ENCODE data around the gene PLIN3. TPM values are rescaled to one million over a fixed set of nuclear protein-coding genes. Genes with fewer than 3 reads are reported as not detected.
A peak's percentile ranks its signal among the peaks of the same experiment; 100 is the strongest.
"Not testable (repeated sequence)": the region's sequence is repeated elsewhere in the genome, so short reads cannot be mapped to it uniquely, and the experiment has no call there.

The PLIN3 gene
- total RNA-seq, 2 experiments from 2014 or later, result 36.6 to 37.7 TPM

DNA sequence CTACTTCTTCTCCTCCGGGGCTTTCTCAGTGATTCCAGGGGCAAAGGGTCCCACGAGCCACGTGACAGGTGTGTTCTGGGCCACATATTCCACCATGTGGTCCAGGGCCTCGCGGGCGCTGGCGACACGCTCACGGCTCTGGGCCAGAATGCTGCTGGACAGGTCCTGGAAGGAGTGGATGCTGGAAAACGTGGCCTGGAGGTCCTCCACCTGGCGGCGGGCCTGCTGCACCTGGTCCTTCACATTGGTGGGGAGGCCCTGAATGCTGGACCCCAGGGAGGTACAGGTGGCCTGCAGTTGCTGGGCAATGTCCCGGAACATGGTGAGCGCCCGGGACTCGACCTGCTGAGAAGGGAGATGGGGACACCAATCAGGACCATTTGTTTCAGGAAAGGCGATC lies 28.3 kb downstream of the PLIN3 start:
- intact Hi-C loops (cut with micrococcal nuclease), result no loop called here
- ChIA-PET CTCF (interaction anchor here (1.0 to 2.8 kb wide), 2 partner anchors 9 to 30 kb away, joined by 3 to 17 read pairs; no protein-coding TSS in a partner anchor), POLR2A (no interaction called here)
- H3K36me3 Mint-ChIP-seq, result peaks cover 25% of the 10 kb centered on the region
- H3K4me3 Mint-ChIP-seq, result no peak overlapping the region
- H3K27ac Mint-ChIP-seq, result no peak overlapping the region
- H3K4me1 Mint-ChIP-seq (ENCODE audit: low read depth), result peaks cover 23% of the 10 kb centered on the region
- H3K27me3 Mint-ChIP-seq, result no peaks in the 10 kb centered on the region
- DNase-seq, result no peak
- no peaks in the 10 kb centered on the region for H3K9me3 Mint-ChIP-seq

DNA sequence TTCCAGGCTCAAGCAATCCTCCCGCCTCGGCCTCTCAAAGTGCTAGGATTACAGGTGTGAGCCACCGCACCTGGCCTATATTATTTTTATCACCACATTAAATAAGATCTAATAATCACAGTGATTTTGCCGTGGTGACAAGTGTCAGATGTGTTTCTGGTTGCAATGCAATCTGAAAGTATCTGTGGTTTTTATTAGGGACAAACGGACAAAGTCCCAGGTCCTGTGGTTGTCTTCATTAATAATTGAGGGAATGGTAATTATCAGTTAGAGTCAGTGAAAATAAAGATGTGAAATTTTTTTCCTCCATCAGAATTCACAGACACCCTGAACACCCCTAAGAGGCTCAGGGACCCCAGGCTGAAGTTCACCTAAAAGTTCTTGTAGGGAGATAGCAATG lies 34.7 kb downstream of the PLIN3 start:
- ChIA-PET CTCF (interaction anchor here (0.7 kb wide), 1 partner anchor 34 kb away, joined by 4 read pairs; no protein-coding TSS in a partner anchor), POLR2A (no interaction called here)
- Mint-ChIP-seq H3K27ac (no peak overlapping the region), H3K9me3 (no peaks in the 10 kb centered on the region), H3K27me3 (no peaks in the 10 kb centered on the region), H3K4me1 (ENCODE audit: low read depth) (peaks cover 22% of the 10 kb centered on the region), H3K36me3 (peaks cover 14% of the 10 kb centered on the region), H3K4me3 (peak overlapping the region; percentile 23)
- DNase-seq, result no peak
- intact Hi-C loops (cut with micrococcal nuclease), result no loop called here

DNA sequence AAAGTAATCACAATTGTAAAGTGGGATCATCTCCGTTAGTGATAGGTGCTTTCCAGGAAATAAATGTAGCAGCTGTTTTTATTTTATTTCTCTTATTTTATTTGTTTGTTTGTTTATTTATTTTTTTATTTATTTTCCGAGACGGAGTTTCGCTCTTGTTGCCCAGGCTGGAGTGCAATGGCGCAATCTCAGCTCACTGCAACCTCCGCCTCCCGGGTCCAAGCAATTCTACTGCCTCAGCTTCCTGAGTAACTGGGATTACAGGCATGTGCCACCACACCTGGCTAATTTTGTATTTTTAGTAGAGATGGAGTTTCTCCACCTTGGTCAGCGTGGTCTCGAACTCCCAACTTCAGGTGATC lies 35.5 kb downstream of the PLIN3 start:
- Mint-ChIP-seq H3K36me3 (peaks cover 12% of the 10 kb centered on the region), H3K27ac (peak overlapping the region; percentile 90), H3K4me1 (ENCODE audit: low read depth) (peaks cover 19% of the 10 kb centered on the region), H3K4me3 (peak overlapping the region; percentile 88)
- H3K27me3 Mint-ChIP-seq; DNase-seq; intact Hi-C loops (cut with micrococcal nuclease); CTCF ChIA-PET; H3K9me3 Mint-ChIP-seq: not testable (repeated sequence)
- POLR2A ChIA-PET, result interaction anchor here (0.6 kb wide), 1 partner anchor 1284 kb away, joined by 3 read pairs; no protein-coding TSS in a partner anchor

DNA sequence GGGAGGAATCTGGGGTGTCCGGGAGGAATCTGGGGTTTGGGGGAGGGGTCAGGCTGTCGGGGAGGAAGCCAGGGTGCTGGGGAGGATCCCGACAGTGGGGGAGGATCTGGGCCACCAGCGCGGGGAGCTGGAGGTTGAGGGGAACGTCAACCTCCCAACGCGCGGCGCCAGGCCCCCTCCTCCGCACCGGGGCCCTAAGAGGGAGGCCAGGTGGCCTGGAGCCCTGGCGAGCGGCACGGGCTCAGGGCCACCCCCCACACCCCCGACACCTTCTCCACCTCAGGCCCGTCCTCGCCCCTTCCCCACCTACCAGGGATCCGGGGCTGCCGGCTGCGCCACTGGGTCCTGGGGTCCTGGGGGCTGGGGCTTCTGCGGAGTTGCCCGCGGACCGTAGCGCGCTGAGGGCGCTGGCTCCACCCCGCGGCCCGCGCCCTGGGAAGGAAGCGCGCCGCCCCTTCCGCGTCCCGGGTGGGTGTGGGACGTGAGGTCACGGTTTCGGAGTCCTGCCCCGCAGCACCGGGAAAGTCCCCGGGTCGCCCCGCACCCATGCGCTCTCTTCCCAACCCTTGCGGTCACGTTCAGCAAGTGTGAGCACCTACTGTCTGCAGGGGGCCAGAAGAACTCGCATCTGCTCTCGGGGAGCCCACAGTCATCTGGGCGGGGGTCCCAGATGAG lies 36.0 kb downstream of the PLIN3 start, which contains the start of gene TICAM1:
TICAM1 (minus strand) TSS at position 409 of the 675 bp plus-strand sequence. CDS start 13,335 bp downstream, outside the sequence.
- Mint-ChIP-seq H3K36me3 (peaks cover 14% of the 10 kb centered on the region), H3K27me3 (no peaks in the 10 kb centered on the region), H3K4me1 (ENCODE audit: low read depth) (peaks cover 19% of the 10 kb centered on the region), H3K9me3 (no peaks in the 10 kb centered on the region), H3K4me3 (peak within 1 kb of the TSS; percentile 88), H3K27ac (peak within 1 kb of the TSS; percentile 90)
- intact Hi-C loops (cut with micrococcal nuclease), result no loop called here
- DNase-seq, result peak; percentile 86
- POLR2A ChIA-PET, result interaction anchor here (0.6 to 1.3 kb wide), 3 partner anchors 14 to 1284 kb away, joined by 3 to 6 read pairs (median 3); no protein-coding TSS in a partner anchor
- CTCF ChIA-PET, result interaction anchor here (0.7 to 2.8 kb wide), 7 partner anchors 18 to 200 kb away, joined by 3 to 24 read pairs (median 4); no protein-coding TSS in a partner anchor

DNA sequence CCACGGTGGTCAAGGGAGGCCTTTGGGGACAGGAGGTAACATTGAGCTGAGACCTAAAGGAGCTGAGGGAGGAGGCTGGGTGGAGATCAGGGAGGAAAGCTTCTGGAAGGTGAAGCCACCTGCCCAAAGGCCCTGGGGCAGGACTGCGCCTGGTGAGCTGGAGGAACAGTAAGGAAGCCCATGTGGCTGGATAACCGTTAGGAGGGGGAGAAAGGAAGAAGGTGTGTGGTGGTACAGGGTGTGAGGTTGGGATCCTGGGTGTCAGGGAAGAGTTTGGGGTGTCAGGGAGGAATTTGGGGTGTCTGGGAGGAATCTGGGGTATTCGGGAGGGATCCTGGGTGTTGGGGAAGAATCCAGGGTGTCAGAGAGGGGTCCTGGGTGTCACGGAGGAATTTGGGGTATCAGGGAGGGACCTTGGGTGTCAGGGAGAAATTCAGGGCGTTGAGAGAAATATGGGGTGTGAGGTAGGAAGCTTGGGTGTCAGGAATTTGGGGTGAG lies 36.6 kb downstream of the PLIN3 start:
- Mint-ChIP-seq H3K27me3 (no peaks in the 10 kb centered on the region), H3K36me3 (peaks cover 15% of the 10 kb centered on the region), H3K27ac (peak overlapping the region; percentile 90), H3K4me3 (peak overlapping the region; percentile 88), H3K4me1 (ENCODE audit: low read depth) (peaks cover 19% of the 10 kb centered on the region), H3K9me3 (no peaks in the 10 kb centered on the region)
- intact Hi-C loops (cut with micrococcal nuclease), result no loop called here
- ChIA-PET CTCF (interaction anchor here (0.6 to 2.8 kb wide), 9 partner anchors 9 to 201 kb away, joined by 3 to 24 read pairs (median 3); no protein-coding TSS in a partner anchor), POLR2A (interaction anchor here (0.5 to 1.3 kb wide), 3 partner anchors 14 to 370 kb away, joined by 3 to 6 read pairs (median 5); no protein-coding TSS in a partner anchor)
- DNase-seq, result no peak

DNA sequence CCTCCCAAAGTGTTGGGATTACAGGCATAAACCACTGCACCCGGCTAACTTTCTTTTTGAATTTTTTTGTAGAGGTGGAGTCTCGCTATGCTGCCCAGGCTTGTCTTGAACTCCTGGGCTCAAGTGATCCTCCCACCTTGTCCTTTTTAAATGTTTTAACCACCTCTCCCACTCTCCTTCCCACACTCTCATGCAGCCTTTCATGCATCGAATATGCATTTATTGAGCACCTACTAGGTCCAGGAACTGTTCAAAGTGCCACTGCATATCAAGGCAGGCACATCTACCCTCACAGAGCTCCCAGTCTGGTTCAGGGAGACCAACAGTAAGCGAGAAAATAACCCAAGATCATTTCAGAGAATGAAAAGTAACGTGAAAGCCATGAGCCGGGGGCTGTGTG lies 37.1 kb downstream of the PLIN3 start:
- intact Hi-C loops (cut with micrococcal nuclease), result no loop called here
- Mint-ChIP-seq H3K4me3 (peak overlapping the region; percentile 88), H3K27me3 (no peaks in the 10 kb centered on the region), H3K9me3 (no peaks in the 10 kb centered on the region), H3K36me3 (peaks cover 15% of the 10 kb centered on the region), H3K27ac (peak overlapping the region; percentile 90), H3K4me1 (ENCODE audit: low read depth) (peaks cover 19% of the 10 kb centered on the region)
- DNase-seq, result no peak
- POLR2A ChIA-PET, result interaction anchor here (0.5 to 1.3 kb wide), 2 partner anchors 13 to 370 kb away, joined by 5 to 6 read pairs; no protein-coding TSS in a partner anchor
- CTCF ChIA-PET, result interaction anchor here (0.6 to 2.8 kb wide), 8 partner anchors 9 to 98 kb away, joined by 3 to 24 read pairs (median 4); no protein-coding TSS in a partner anchor

DNA sequence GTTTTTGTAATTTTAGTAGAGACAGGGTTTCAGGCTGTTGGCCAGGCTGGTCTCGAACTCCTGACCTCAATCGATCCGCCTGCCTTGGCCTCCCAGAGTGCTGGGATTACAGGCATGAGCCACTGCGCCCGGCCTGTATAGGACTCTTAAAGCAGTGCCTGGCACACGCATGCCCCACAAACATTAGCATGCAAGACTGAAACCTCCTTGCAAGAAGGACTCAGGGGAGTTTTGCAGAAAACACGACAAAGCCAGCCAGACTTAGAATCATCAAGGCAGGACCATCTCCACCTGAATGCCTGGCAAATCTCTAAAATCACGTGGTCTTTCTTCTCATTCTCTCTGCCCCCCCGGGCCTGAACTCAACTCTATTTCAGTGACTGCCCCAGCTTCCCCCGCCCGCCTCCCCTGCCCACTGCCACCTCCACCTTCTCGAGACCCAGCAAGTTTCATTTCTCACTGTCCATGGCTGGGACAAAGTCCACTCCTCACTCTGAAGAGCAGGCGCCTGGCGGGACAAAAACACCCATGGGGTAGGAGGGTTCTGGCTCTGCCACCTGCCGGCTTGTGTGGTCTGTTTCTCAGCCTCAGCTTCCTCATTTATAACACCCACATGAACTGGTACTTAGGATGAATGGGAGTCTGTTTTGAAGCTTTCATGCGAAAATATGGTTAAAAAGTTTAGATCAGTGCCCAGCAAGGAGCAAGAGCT lies 38.3 kb downstream of the PLIN3 start:
- no peaks in the 10 kb centered on the region for H3K27me3 Mint-ChIP-seq
- POLR2A ChIA-PET, result interaction anchor here (1.7 kb wide), 1 partner anchor 12 kb away, joined by 4 read pairs; no protein-coding TSS in a partner anchor
- H3K36me3 Mint-ChIP-seq, result peaks cover 15% of the 10 kb centered on the region
- no peaks in the 10 kb centered on the region for H3K9me3 Mint-ChIP-seq
- H3K4me3 Mint-ChIP-seq, result peak overlapping the region; percentile 50
- intact Hi-C loops (cut with micrococcal nuclease), result loop anchor here (2.0 kb wide), 1 partner anchor 14 kb away; no protein-coding TSS in a partner anchor
- CTCF ChIA-PET, result interaction anchor here (1.5 to 2.8 kb wide), 2 partner anchors 16 to 20 kb away, joined by 5 to 24 read pairs; no protein-coding TSS in a partner anchor
- peak overlapping the region; percentile 51 for H3K27ac Mint-ChIP-seq
- DNase-seq, result no peak
- peaks cover 19% of the 10 kb centered on the region for H3K4me1 Mint-ChIP-seq (ENCODE audit: low read depth)

DNA sequence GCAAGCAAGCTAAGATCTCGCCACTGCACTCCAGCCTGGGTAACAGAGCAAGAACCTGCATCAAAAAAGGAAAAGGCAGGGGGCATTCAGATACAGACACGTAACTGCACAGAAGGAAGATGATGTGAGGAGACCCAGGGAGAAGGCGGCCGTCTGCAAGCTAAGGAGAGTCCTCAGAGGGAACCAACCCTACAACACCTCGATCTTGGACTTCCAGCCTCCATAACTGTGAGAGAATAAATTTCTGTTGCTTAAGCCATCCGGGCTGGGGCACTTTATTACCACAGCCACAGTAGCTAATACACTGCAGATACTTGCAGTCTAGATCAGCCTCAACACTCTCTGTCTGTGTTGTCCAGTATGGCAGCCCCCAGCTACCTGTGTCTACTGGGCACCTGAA lies 43.9 kb downstream of the PLIN3 start:
- Mint-ChIP-seq H3K9me3 (no peaks in the 10 kb centered on the region), H3K36me3 (peaks cover 7% of the 10 kb centered on the region), H3K27me3 (no peaks in the 10 kb centered on the region), H3K4me1 (ENCODE audit: low read depth) (peaks cover 2% of the 10 kb centered on the region), H3K4me3 (no peak overlapping the region), H3K27ac (no peak overlapping the region)
- DNase-seq, result no peak
- intact Hi-C loops (cut with micrococcal nuclease), result no loop called here
- CTCF ChIA-PET, result interaction anchor here (0.8 to 3.2 kb wide), 4 partner anchors 14 to 91 kb away, joined by 3 to 27 read pairs (median 6); no protein-coding TSS in a partner anchor
- POLR2A ChIA-PET, result no interaction called here

DNA sequence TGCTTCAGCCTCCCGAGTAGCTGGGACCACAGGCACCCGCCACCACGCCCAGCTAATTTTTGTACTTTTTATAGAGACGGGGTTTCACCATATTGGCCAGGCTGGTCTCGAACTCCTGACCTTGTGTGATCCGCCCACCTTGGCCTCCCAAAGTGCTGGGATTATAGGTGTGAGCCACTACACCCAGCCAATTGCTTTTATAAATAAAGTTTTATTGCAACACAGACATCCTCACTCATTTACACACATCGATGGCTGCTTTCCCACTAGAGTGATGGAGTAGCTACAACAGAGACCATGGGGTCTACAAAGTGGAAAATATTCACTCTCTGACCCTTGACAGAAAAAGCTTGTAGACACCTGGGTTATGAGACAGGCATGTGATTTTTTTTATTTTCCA lies 45.1 kb downstream of the PLIN3 start:
- H3K9me3 Mint-ChIP-seq; H3K36me3 Mint-ChIP-seq; intact Hi-C loops (cut with micrococcal nuclease); H3K27me3 Mint-ChIP-seq; DNase-seq; H3K4me3 Mint-ChIP-seq; H3K27ac Mint-ChIP-seq; H3K4me1 Mint-ChIP-seq (ENCODE audit: low read depth); POLR2A ChIA-PET: not testable (repeated sequence)
- CTCF ChIA-PET, result interaction anchor here (2.2 to 3.2 kb wide), 2 partner anchors 12 to 29 kb away, joined by 10 to 27 read pairs; no protein-coding TSS in a partner anchor

DNA sequence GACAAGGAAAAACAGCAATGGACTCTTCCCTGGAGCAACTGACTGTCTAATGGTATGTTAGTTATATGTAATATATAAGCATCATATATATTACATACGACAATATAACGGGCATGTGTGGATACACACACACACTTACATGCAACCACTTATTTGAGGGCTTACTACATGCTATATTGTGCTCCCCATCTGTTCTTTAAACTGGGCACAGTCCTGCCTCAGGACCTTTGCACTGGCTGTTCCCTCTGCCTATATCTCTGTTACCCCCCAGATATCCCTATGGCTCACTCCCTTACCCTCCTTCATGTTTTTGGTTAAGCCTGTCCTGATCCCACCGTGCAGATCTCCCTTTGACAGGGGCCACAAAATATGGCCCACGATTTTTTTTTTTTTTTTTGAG lies 46.2 kb downstream of the PLIN3 start:
- H3K9me3 Mint-ChIP-seq, result no peaks in the 10 kb centered on the region
- no peaks in the 10 kb centered on the region for H3K27me3 Mint-ChIP-seq
- peaks cover 4% of the 10 kb centered on the region for H3K4me1 Mint-ChIP-seq (ENCODE audit: low read depth)
- CTCF ChIA-PET, result interaction anchor here (3.2 kb wide), 1 partner anchor 11 kb away, joined by 27 read pairs; no protein-coding TSS in a partner anchor
- intact Hi-C loops (cut with micrococcal nuclease), result no loop called here
- POLR2A ChIA-PET, result no interaction called here
- DNase-seq, result no peak
- peaks cover 8% of the 10 kb centered on the region for H3K36me3 Mint-ChIP-seq
- H3K27ac Mint-ChIP-seq, result no peak overlapping the region
- no peak overlapping the region for H3K4me3 Mint-ChIP-seq

DNA sequence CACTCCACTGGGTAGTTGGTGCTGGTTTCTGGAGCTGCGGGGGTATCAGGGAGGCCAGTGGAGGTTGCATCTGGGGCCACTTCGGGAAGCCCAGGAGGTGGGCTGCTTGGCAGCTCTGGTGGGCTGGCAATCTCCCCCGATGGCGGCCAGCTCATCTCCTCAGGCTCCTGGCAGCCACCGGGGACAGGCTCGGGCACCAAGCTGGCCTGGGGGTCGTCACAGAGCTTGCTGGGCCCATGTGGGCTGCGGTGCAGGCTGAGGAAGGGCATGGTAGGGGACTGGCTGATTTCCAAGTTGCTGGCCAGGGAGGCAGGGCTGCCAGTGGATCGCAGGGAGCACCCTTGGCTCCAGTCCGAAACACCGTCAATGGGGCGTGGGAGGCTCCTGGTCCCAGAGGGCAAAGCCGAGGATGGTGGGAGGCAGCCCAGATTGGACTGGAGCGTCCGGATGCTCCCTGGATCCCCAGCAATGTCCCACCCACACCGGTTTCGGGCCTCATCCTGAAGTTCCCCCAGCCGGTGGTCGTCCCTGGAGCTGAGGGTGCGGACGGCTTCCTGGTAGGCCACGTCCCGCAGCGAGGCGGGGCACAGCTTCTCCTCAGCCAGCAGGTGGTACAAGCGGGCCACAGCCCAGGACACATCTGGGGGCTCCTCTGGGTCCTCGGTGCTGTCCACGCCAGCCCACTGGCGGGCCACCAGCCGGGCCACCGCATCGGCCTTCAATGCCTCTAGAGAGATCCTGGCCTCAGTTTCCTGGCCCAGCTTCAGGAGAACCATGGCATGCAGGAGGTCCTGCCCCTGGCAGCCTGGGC lies 49.8 kb downstream of the PLIN3 start:
- POLR2A ChIA-PET, result interaction anchor here (0.8 to 1.4 kb wide), 4 partner anchors 8 to 94 kb away, joined by 3 to 6 read pairs (median 4); no protein-coding TSS in a partner anchor
- H3K27ac Mint-ChIP-seq, result no peak overlapping the region
- H3K4me1 Mint-ChIP-seq (ENCODE audit: low read depth), result peaks cover 21% of the 10 kb centered on the region
- H3K27me3 Mint-ChIP-seq, result no peaks in the 10 kb centered on the region
- no peak for DNase-seq
- no peaks in the 10 kb centered on the region for H3K9me3 Mint-ChIP-seq
- H3K4me3 Mint-ChIP-seq, result no peak overlapping the region
- CTCF ChIA-PET, result interaction anchor here (0.6 to 2.8 kb wide), 5 partner anchors 8 to 214 kb away, joined by 3 to 17 read pairs (median 4); no protein-coding TSS in a partner anchor
- intact Hi-C loops (cut with micrococcal nuclease), result no loop called here
- H3K36me3 Mint-ChIP-seq, result peaks cover 14% of the 10 kb centered on the region
